ENCODE measurements around the gene CAAP1.

DNA sequence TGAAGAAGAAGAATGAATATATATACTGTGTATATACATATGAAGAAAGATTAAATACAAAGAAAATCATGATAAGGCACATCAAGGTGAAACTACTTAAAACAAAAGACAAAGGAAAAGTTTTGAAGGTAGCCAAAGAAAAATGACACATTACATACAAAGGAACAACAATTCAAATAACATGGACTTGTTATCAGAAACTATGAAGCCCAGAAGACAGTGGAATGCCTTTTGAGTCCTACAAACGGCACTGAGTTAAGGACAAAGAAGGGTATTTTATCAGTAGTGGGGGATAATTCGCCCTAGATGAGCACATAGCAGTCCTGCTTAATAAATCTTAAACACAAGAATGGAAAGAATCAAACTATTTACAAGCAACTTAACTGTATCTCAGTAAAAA lies 77.8 kb downstream of the CAAP1 start:
- TF ChIP-seq, protein P1, sequence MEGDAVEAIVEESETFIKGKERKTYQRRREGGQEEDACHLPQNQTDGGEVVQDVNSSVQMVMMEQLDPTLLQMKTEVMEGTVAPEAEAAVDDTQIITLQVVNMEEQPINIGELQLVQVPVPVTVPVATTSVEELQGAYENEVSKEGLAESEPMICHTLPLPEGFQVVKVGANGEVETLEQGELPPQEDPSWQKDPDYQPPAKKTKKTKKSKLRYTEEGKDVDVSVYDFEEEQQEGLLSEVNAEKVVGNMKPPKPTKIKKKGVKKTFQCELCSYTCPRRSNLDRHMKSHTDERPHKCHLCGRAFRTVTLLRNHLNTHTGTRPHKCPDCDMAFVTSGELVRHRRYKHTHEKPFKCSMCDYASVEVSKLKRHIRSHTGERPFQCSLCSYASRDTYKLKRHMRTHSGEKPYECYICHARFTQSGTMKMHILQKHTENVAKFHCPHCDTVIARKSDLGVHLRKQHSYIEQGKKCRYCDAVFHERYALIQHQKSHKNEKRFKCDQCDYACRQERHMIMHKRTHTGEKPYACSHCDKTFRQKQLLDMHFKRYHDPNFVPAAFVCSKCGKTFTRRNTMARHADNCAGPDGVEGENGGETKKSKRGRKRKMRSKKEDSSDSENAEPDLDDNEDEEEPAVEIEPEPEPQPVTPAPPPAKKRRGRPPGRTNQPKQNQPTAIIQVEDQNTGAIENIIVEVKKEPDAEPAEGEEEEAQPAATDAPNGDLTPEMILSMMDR (IDR thresholded peaks at IDR 0.05; ENCODE audit: low read length) = no peak
- TF ChIP-seq EZH2 (IDR thresholded peaks at IDR 0.05; ENCODE audit: borderline replicate concordance, low read length) = no peak
